T-helper 9 cell (primary cell): Measurements from ENCODE around the gene SLC15A2.

Experiments
- DNase-seq: peaks from one replicate; pipeline ENCODE4 v3.0.0-alpha.2; 2020

The SLC15A2 gene

DNA sequence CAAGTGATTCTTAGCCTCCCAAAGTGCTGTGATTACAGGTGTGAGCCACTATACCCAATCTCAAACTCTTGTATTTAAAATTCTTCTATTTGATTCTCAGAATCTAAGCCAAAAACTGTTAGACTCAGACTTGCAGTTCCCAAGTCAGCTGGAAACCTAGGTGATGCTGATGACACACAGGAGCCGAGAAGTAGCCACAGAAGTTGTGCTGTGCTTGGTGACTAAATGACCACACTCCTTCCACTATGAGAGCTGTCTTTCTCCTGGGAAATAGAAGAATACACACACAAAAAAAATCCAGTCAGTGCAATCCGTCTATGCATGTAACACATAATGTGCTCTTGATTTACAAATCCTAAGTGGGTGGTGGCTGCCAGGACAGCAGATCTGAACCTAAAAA is 93.9 kb downstream of the SLC15A2 start:
- no peak for DNase-seq

DNA sequence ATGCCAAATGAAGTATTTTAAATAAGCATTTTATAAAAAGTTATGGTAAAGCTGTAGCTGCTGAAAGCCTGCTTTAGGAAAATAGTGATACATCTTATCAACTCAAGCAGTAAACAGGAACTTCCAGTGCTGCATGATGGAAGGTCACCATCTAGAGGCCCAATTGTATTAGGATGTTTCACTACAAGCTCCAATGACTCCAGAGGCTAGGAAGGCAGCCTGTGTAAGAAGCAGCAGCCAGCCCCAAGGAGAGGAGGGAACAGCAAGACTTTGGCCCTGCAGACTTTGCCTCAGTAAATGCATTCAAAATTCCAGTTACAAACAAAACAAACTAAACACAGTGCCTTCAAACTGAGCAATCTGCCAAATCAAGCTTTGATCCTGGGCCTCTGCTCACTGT is 95.7 kb downstream of the SLC15A2 start:
- DNase-seq, result no peak

DNA sequence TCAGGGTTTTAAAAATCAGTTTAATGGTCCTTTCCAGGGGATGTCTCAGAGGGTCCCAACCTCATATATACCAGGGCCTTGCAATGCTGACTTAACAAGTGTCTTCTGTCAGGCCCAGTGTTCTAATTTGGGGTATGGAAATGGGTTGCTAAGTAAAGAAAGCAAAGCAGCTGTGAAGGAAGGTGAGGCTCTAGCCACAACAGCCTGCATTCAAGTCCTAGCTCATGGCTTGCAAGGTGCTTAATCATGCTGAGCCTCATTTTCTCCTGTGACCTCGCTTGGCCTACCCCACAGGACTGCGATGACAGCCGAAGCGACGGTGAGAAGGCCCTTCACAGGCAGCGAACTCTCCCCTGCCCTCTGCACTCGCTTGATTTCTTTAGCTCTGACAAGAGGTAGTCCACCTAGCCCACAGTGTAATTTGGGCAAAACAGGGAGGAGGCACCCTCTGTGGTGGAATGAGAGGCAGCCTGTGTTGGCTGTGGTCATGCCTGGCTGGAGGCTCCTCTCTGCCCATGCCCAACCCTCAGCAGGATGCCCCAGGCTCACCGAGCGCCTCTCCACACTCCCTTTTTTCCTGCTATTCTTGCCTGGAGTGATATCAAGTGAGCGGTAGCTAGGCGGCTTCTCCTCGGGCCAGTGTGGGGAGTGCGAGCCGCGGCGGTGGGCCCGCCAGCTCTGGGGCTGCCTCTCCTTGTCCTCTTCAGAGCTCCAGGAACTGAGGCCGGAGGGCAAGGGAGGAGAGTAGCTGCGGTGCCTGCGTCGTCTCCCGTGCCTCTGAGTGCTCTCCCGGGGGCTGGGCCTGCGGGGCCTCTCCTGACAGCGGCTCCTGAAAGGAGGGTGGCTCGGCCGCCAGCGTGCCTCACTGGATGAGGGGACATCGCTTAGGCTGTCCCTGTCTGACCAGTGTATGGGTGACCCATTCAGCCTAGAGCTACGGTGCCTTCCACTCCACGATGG is 98.7 kb downstream of the SLC15A2 start:
- no peak for DNase-seq
